ENCODE measurements around the gene TMEM101.

The TMEM101 gene

DNA sequence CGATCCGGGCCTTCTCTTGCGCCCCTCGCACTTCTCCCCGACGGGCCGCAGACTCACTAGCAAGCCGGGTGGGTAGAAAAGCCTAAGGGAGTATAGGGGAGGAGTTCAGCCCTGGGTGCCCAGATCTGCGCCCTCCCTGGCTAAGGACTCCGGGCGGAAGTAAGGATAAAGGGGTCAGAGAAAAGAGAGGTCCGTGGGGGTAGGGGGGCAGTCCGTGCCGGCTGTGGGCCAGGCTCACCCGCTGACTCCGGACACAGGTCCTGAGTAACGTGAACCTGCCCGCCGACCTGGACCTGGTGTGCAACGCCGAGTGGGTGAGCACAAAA lies 8.5 kb downstream of the TMEM101 start:
- TF ChIP-seq, protein P1, sequence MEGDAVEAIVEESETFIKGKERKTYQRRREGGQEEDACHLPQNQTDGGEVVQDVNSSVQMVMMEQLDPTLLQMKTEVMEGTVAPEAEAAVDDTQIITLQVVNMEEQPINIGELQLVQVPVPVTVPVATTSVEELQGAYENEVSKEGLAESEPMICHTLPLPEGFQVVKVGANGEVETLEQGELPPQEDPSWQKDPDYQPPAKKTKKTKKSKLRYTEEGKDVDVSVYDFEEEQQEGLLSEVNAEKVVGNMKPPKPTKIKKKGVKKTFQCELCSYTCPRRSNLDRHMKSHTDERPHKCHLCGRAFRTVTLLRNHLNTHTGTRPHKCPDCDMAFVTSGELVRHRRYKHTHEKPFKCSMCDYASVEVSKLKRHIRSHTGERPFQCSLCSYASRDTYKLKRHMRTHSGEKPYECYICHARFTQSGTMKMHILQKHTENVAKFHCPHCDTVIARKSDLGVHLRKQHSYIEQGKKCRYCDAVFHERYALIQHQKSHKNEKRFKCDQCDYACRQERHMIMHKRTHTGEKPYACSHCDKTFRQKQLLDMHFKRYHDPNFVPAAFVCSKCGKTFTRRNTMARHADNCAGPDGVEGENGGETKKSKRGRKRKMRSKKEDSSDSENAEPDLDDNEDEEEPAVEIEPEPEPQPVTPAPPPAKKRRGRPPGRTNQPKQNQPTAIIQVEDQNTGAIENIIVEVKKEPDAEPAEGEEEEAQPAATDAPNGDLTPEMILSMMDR (IDR thresholded peaks at IDR 0.05), result no peak

DNA sequence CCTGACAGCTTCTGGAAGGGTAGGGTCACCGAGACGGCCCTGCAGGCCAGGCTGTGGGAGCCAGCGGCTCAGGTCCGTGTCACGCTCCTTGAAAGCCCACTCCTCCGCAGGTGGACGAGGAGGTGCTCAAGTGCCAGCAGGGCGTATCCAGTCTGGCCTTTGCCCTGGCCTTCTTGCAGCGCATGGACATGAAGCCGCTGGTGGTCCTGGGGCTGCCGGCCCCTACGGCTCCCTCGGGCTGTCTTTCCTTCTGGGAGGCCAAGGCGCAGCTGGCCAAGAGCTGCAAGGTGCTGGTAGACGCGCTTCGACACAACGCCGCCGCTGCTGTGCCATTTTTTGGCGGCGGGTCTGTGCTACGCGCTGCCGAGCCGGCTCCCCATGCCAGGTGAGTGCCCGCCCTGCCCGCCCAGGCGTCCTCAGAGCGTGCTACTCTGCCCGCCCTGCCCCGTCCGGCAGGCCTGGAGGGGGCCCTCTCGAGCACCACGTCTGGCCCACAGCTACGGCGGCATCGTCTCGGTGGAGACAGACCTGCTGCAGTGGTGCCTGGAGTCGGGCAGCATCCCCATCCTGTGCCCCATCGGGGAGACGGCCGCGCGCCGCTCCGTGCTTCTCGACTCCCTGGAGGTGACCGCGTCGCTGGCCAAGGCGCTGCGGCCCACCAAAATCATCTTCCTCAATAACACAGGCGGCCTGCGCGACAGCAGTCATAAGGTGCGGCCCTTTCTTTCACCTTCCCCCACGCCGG lies 9.1 kb downstream of the TMEM101 start:
- TF ChIP-seq, protein P1 (IDR thresholded peaks at IDR 0.05), result no peak

DNA sequence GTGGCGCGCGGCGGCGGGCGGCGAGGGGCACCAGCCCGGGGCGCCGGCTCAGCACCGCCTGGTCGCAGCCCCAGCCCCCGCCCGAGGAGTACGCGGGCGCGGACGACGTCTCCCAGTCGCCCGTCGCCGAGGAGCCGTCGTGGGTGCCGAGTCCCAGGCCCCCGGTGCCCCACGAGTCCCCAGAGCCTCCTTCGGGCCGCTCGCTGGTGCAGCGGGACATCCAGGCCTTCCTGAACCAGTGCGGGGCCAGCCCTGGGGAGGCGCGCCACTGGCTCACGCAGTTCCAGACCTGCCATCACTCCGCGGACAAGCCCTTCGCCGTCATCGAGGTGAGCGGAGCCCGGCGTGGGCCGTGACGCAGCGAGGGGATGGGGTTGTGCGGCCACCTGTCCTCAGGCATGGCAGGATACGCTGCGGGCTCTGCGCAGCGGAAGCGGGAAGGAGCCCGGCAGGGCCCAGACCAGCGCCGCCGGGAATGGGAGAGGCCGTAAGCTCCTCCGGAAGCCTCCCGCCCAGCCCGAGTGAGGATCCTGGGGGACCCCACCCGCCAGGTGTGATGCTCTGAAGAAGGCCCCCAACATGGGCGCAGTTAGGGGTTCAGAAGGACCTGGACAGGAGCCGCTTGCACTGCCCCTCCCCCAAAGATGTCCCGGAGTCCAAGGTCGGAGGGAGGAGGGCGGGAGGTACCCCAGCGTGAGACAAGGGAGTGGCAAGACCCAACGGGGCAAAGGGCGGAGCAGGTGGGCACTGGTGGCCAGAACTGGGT lies 9.8 kb downstream of the TMEM101 start:
- TF ChIP-seq, protein P1 (IDR thresholded peaks at IDR 0.05), result no peak

DNA sequence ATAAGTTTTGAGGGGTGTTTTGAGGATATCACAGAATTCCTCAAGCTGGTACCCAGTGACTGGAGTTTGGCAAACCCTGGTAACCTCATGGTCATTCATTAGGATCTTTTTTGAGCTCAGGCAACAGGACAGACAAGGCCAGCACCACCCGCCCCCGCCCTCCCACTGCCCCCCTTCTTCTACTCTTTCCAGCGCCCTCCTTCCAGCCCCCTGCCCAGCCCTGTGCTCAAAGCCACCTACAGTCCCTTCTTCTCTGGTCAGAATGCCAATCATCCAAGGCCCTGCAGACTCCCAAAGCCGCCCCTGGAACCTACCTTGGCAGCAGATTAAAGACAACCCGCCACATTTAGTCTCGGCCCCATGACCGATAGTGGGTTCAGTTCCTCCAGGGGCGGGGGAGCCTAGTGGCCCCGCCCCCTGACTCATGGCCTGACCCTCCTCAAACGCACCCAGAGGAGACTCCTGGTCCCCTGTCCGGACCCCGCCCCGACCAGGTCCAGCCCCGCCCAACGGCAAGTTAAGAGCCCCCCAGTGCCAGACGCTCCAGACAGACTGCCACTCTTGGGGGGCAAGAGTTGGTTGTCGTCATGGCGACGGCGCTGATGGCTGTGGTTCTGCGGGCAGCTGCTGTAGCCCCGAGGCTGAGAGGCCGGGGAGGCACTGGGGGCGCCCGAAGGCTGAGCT lies 10.5 kb downstream of the TMEM101 start, which contains the start of gene NAGS:
Gene NAGS (plus strand): TSS at position 546 of the 684 bp plus-strand sequence. CDS start 42 bp downstream, at position 588.
- TF ChIP-seq, protein P1 (IDR thresholded peaks at IDR 0.05), result no peak

DNA sequence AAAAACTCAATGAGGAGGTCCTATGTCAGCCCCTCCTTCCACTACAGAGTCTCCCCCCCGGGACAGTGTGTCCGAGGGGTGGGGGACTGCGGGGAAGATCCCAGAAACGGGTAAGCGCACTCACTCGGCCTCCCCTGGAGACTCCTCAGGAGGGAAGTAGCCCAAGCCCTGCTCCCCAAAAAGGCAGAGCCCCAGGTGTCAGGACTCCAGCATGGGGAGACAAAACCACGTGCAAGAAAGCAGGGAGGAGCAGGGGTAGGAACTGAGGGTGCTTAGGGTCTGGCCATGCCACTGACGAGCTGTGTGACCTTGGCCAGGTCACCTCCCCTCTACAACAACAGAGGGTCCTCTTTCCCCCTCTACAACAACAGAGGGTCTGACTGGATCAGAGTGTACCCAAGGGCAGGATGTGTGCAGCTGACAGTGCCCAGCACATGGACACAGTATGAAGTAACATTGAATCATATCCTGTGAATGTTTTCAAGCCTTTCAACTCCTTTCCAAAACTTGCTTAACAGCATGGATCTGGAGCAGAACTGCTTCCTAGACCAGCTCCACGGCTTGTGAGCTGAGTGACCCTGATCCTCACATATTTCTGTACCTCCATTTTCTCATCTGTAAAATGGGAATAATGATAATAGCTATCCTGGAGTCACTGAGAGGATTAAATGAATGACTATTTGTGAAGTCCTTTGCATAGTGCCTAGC lies 12.5 kb downstream of the TMEM101 start:
- TF ChIP-seq, protein P1 (IDR thresholded peaks at IDR 0.05), result no peak

DNA sequence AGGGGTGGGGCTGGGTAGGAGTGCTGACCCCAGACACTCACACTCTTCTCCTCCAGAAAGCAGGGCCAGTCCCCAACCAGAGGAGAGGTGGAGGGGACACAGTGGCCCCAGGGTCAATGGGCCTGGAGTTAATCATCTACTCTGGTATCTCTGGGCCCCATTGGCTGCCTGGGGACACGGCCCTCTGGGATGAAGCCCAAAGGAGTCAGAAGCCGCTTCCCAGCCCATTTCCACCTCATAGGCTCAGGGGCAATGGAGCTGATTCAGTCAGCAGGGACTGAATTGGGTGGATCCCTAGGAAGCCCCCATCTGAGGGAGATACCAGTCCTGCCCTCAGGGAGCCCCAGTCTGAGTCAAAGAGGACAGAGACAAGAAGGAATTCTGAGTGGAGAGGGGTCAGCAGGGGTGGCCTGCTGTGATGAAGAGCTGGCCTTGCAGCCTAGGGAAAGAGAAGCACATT lies 13.3 kb downstream of the TMEM101 start:
- TF ChIP-seq, protein P1 (IDR thresholded peaks at IDR 0.05), result no peak

DNA sequence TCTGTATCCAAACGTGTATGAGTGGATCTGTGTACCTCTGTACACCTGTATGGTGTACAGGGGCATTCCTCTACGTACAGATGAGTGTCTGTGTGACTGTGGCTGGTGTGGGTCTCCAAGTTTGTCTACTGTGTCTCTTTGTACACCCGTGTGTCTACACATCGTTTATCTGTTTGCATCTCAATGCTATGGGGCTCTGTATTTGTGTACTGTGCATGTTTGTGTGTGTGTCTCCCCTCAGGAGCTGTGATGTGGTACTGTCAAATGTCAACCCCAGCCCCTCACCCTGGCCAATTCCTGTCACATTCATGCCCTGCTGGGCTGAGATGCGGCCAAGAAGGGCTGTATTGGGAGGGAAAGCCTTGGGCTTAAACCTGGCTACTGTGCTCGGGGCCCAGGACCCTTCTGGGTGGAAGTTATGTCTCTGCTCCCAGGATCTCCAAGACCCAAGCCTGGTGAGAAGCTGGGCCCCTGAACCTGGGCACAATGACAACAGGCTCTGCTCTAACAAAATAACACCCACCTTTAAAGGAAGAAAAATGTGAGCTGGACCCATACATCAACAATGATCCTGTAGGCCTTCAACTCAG lies 13.8 kb downstream of the TMEM101 start:
- TF ChIP-seq, protein P1 (IDR thresholded peaks at IDR 0.05), result no peak
